Caco-2 (cell line): ENCODE measurements around the gene NUTF2. TPM values are rescaled to one million over a fixed set of nuclear protein-coding genes. Genes with fewer than 3 reads are reported as not detected.

Experiments used
- BruUV-seq: library from RNA; stranded (reverse); fragments of 400-500 nt; replicated peaks from 2 replicates; lab custom pipeline; 2021; lab: Mats Ljungman, UMichigan
- CTCF ChIA-PET: fragments of 300-600 bp; sonication (Branson Sonifier 250); formaldehyde crosslinking; loops from one replicate; lab custom pipeline; 2022; ENCODE audit warnings: antibody characterized with exemption; lab: Charles Lee
- POLR2A ChIA-PET: fragments of 300-600 bp; sonication (Branson Sonifier 250); formaldehyde crosslinking; loops from one replicate; lab custom pipeline; 2022; ENCODE audit warnings: antibody characterized with exemption; lab: Charles Lee
- DNase-seq, 2 experiments: peaks; one replicate each; pipeline versions ENCODE4 v3.0.0 to v3.0.0-alpha.2; 2020 to 2022
- H3K27me3 ChIP-seq: replicated peaks from 2 replicates; pipeline ENCODE4 v1.6.0; 2011; ENCODE audit warnings: low read length; ENCODE audit not compliant: control insufficient read depth, insufficient read depth
- H3K36me3 ChIP-seq: 2 replicates; pipeline ENCODE4 v1.5.1; 2011; ENCODE audit warnings: low read length; ENCODE audit not compliant: control insufficient read depth, insufficient read depth
- H3K4me1 ChIP-seq: fragments of 250-450 bp; sonication (Bioruptor Pico); 2 replicates; pipeline ENCODE4 v1.5.1; 2020; ENCODE audit warnings: mild to moderate bottlenecking
- H3K4me3 ChIP-seq: 2 replicates; pipeline ENCODE4 v1.5.1; 2011; ENCODE audit warnings: low read depth, mild to moderate bottlenecking, control low read depth, low read length
- H3K9me3 ChIP-seq: fragments of 250-450 bp; sonication (Bioruptor Pico); 2 replicates; pipeline ENCODE4 v1.5.1; 2020; ENCODE audit warnings: mild to moderate bottlenecking, moderate library complexity
- H3K27ac Mint-ChIP-seq: one replicate; pipeline ENCODE4 v1.8.0; 2022; ENCODE audit warnings: mixed read lengths; ENCODE audit not compliant: unreplicated experiment
- H3K27me3 Mint-ChIP-seq: one replicate; pipeline ENCODE4 v1.8.0; 2022; ENCODE audit warnings: mixed read lengths; ENCODE audit not compliant: insufficient read depth, unreplicated experiment
- H3K36me3 Mint-ChIP-seq: one replicate; pipeline ENCODE4 v1.8.0; 2022; ENCODE audit warnings: mild to moderate bottlenecking, mixed read lengths; ENCODE audit not compliant: insufficient read depth, unreplicated experiment
- H3K4me1 Mint-ChIP-seq: one replicate; pipeline ENCODE4 v1.8.0; 2022; ENCODE audit warnings: low read depth, mixed read lengths; ENCODE audit not compliant: unreplicated experiment
- H3K4me3 Mint-ChIP-seq: one replicate; pipeline ENCODE4 v1.8.0; 2022; ENCODE audit warnings: mild to moderate bottlenecking, moderate library complexity, mixed read lengths; ENCODE audit not compliant: unreplicated experiment
- H3K9me3 Mint-ChIP-seq: one replicate; pipeline ENCODE4 v1.8.0; 2022; ENCODE audit warnings: mixed read lengths; ENCODE audit not compliant: unreplicated experiment
- CTCF ChIP-seq, 2 experiments: fragments of 200-600 bp in 1 of 2; IDR thresholded peaks; 1 replicate in 1 of 2; 2 replicates in 1 of 2; pipeline versions ENCODE4 v1.5.1 to v1.8.0; 2011 to 2022; ENCODE audit warnings: antibody characterized with exemption in 1 of 2, control low read depth in 1 of 2, inconsistent platforms in 1 of 2, low read depth in 1 of 2, low read length in 1 of 2, mild to moderate bottlenecking in 1 of 2, moderate library complexity in 1 of 2; ENCODE audit not compliant: insufficient read depth in 1 of 2, severe bottlenecking in 1 of 2, unreplicated experiment in 1 of 2
- intact Hi-C: fragments of 100-400 bp; cut with micrococcal nuclease; formaldehyde crosslinking; loops from one replicate; pipeline ENCODE4 v1.10.0; 2022; ENCODE audit not compliant: unreplicated experiment
- total RNA-seq: library from RNA; stranded (reverse); gene quantifications from 2 replicates; pipeline ENCODE4 v1.2.3, GENCODE V29; 2022

The NUTF2 gene
- total RNA-seq, 1 experiment from 2014 or later: 239 TPM

GRCh38 chr16:67847064-67847861 lies 530 bp downstream of the NUTF2 start, which contains the start of gene CENPT:
Gene CENPT (minus strand): TSS chr16:67847693. CDS start chr16:67833859, 13,834 bp downstream.
- no peaks in the 10 kb centered on the region for H3K9me3 ChIP-seq
- Mint-ChIP-seq H3K27me3 (no peaks in the 10 kb centered on the region), H3K4me3 (peak within 1 kb of the TSS; percentile 75), H3K27ac (peak within 1 kb of the TSS; percentile 93), H3K9me3 (no peaks in the 10 kb centered on the region), H3K4me1 (peaks cover 17% of the 10 kb centered on the region), H3K36me3 (peaks cover 53% of the 10 kb centered on the region)
- H3K27me3 ChIP-seq: no peaks in the 10 kb centered on the region
- H3K36me3 ChIP-seq: no peaks in the 10 kb centered on the region; the same call in none of the 2 replicates
- H3K4me1 ChIP-seq: peaks cover 32% of the 10 kb centered on the region
- ChIA-PET CTCF (interaction anchor here (0.5 to 3.2 kb wide), 4 partner anchors 14 to 285 kb away, joined by 3 to 18 read pairs (median 8); partner anchors contain the start of gene CTCF), POLR2A (interaction anchor here (0.6 to 1.9 kb wide), 3 partner anchors 13 to 41 kb away, joined by 3 to 9 read pairs (median 3); partner anchors contain the start of genes RANBP10 and TSNAXIP1)
- DNase-seq: peak; percentile 66 to 71
- TF ChIP-seq CTCF (IDR thresholded peaks at IDR 0.05; ENCODE audit: insufficient read depth in 1 of 2, low read depth in 1 of 2, low read length in 1 of 2, severe bottlenecking in 1 of 2, unreplicated experiment in 1 of 2): no peak
- H3K4me3 ChIP-seq: peak within 1 kb of the TSS; percentile 98
- TSS peak; percentile 16 for BruUV-seq
- intact Hi-C loops: loop anchor here (2.0 kb wide), 3 partner anchors 18 to 40 kb away; partner anchors contain the start of genes EDC4, RANBP10 and TSNAXIP1

- Mint-ChIP-seq H3K4me3 (peak overlapping the region; percentile 75), H3K27me3 (no peaks in the 10 kb centered on the region), H3K9me3 (no peaks in the 10 kb centered on the region), H3K27ac (peak overlapping the region; percentile 93), H3K36me3 (peaks cover 46% of the 10 kb centered on the region), H3K4me1 (peaks cover 17% of the 10 kb centered on the region)
- intact Hi-C loops: no loop called here
- Histone ChIP-seq H3K36me3 (no peaks in the 10 kb centered on the region; the same call in none of the 2 replicates), H3K4me1 (peaks cover 30% of the 10 kb centered on the region), H3K27me3 (no peaks in the 10 kb centered on the region), H3K9me3 (no peaks in the 10 kb centered on the region), H3K4me3 (peak overlapping the region; percentile 98)
- POLR2A ChIA-PET: no interaction called here
- TF ChIP-seq CTCF (IDR thresholded peaks at IDR 0.05; ENCODE audit: insufficient read depth in 1 of 2, low read depth in 1 of 2, low read length in 1 of 2, severe bottlenecking in 1 of 2, unreplicated experiment in 1 of 2): no peak
- DNase-seq: no peak
- BruUV-seq: no TSS peak
- CTCF ChIA-PET: interaction anchor here (0.9 to 3.2 kb wide), 2 partner anchors 17 to 32 kb away, joined by 3 to 18 read pairs; no protein-coding TSS in a partner anchor
Observed at GRCh38 chr16:67848118-67848517, 1.4 kb downstream of the NUTF2 start.

GRCh38 chr16:67853670-67854069 lies 6.9 kb downstream of the NUTF2 start:
- ChIA-PET POLR2A (no interaction called here), CTCF (no interaction called here)
- H3K4me3 ChIP-seq: no peak overlapping the region
- BruUV-seq: no TSS peak
- no peaks in the 10 kb centered on the region for H3K27me3 Mint-ChIP-seq
- H3K9me3 ChIP-seq: no peaks in the 10 kb centered on the region
- peak overlapping the region; percentile 28 for H3K27ac Mint-ChIP-seq
- no peaks in the 10 kb centered on the region; the same call in none of the 2 replicates for H3K36me3 ChIP-seq
- no peak for DNase-seq
- peaks cover 57% of the 10 kb centered on the region for H3K36me3 Mint-ChIP-seq
- no peak overlapping the region for H3K4me3 Mint-ChIP-seq
- H3K9me3 Mint-ChIP-seq: no peaks in the 10 kb centered on the region
- peaks cover 21% of the 10 kb centered on the region for H3K4me1 ChIP-seq
- no peaks in the 10 kb centered on the region for H3K27me3 ChIP-seq
- TF ChIP-seq CTCF (IDR thresholded peaks at IDR 0.05; ENCODE audit: insufficient read depth in 1 of 2, low read depth in 1 of 2, low read length in 1 of 2, severe bottlenecking in 1 of 2, unreplicated experiment in 1 of 2): no peak
- intact Hi-C loops: no loop called here
- peaks cover 34% of the 10 kb centered on the region for H3K4me1 Mint-ChIP-seq
